ENCODE measurements around the gene SPATA18.

The SPATA18 gene

DNA sequence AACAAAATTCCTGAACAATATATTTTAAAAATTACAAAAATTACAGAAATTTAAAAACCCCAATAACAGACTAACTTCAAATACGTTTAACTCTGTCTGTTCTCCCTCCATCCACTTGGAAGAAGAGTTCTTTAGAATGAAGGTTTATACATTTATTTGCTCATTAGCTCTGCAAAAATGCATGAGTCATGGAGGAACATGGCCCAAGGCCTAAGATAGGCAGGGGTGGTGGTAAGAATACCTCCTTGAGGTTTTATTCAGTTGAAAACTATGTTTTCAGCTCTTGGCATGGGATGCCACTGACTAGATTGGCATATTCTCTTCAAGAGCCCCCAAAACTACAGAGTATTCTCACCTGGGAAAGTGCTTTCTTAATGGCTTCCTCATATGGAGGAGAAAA lies 22.1 kb upstream of the SPATA18 start:
- TF ChIP-seq, protein P1, sequence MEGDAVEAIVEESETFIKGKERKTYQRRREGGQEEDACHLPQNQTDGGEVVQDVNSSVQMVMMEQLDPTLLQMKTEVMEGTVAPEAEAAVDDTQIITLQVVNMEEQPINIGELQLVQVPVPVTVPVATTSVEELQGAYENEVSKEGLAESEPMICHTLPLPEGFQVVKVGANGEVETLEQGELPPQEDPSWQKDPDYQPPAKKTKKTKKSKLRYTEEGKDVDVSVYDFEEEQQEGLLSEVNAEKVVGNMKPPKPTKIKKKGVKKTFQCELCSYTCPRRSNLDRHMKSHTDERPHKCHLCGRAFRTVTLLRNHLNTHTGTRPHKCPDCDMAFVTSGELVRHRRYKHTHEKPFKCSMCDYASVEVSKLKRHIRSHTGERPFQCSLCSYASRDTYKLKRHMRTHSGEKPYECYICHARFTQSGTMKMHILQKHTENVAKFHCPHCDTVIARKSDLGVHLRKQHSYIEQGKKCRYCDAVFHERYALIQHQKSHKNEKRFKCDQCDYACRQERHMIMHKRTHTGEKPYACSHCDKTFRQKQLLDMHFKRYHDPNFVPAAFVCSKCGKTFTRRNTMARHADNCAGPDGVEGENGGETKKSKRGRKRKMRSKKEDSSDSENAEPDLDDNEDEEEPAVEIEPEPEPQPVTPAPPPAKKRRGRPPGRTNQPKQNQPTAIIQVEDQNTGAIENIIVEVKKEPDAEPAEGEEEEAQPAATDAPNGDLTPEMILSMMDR (IDR thresholded peaks at IDR 0.05; ENCODE audit: low read depth, low read length, missing control alignments) = no peak
- in situ Hi-C loops (cut with HindIII; ENCODE audit: low sequenced_read_pairs) = no loop called here
- H3K4me3 ChIP-seq (ENCODE audit: low read depth, low read length) = no peak overlapping the region
- peak; percentile 62 for DNase-seq (ENCODE audit: low read depth)

DNA sequence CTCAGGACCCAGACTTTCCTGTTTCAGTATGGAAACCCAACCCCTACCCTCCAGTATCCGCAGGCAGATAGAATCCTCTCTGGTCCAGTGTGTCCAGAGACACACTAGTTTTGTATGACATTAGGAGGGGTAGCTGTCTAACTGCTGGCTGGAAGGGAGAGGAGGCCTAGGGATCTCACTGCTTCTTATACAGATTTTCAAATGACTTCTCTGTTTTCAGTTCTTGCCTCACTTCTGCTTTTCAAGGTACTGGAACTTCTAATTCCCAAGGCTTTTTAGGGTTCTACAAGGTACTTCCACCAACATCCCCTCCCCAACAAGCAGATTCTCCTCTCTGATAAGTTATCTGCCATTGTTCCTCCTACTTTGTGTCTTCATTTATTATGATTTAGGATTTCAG lies 19.1 kb upstream of the SPATA18 start:
- TF ChIP-seq, protein P1 (IDR thresholded peaks at IDR 0.05; ENCODE audit: low read depth, low read length, missing control alignments) = no peak
- H3K4me3 ChIP-seq (ENCODE audit: low read depth, low read length) = no peak overlapping the region
- DNase-seq (ENCODE audit: low read depth) = no peak
- in situ Hi-C loops (cut with HindIII; ENCODE audit: low sequenced_read_pairs) = no loop called here

- in situ Hi-C loops (cut with HindIII; ENCODE audit: low sequenced_read_pairs) = no loop called here
Observed at GRCh38 chr4:52035190-52035589, 15.9 kb upstream of the SPATA18 start.

GRCh38 chr4:52036886-52037530 lies 14.1 kb upstream of the SPATA18 start:
- TF ChIP-seq, protein P1 (IDR thresholded peaks at IDR 0.05; ENCODE audit: low read depth, low read length, missing control alignments) = no peak
- no peak for DNase-seq (ENCODE audit: low read depth)
- in situ Hi-C loops (cut with HindIII; ENCODE audit: low sequenced_read_pairs) = no loop called here
- H3K4me3 ChIP-seq (ENCODE audit: low read depth, low read length) = peak overlapping the region; percentile 74

More at GRCh38 chr4:52035190-52035589, 15.9 kb upstream of the SPATA18 start:
- no peak overlapping the region for H3K4me3 ChIP-seq (ENCODE audit: low read depth, low read length)
- TF ChIP-seq, protein P1 (IDR thresholded peaks at IDR 0.05; ENCODE audit: low read depth, low read length, missing control alignments) = no peak
- no peak for DNase-seq (ENCODE audit: low read depth)

GRCh38 chr4:52037689-52038102 lies 13.4 kb upstream of the SPATA18 start:
- TF ChIP-seq, protein P1 (IDR thresholded peaks at IDR 0.05; ENCODE audit: low read depth, low read length, missing control alignments) = no peak
- H3K4me3 ChIP-seq (ENCODE audit: low read depth, low read length) = peak overlapping the region; percentile 74
- DNase-seq (ENCODE audit: low read depth) = no peak
- in situ Hi-C loops (cut with HindIII; ENCODE audit: low sequenced_read_pairs) = no loop called here

DNA sequence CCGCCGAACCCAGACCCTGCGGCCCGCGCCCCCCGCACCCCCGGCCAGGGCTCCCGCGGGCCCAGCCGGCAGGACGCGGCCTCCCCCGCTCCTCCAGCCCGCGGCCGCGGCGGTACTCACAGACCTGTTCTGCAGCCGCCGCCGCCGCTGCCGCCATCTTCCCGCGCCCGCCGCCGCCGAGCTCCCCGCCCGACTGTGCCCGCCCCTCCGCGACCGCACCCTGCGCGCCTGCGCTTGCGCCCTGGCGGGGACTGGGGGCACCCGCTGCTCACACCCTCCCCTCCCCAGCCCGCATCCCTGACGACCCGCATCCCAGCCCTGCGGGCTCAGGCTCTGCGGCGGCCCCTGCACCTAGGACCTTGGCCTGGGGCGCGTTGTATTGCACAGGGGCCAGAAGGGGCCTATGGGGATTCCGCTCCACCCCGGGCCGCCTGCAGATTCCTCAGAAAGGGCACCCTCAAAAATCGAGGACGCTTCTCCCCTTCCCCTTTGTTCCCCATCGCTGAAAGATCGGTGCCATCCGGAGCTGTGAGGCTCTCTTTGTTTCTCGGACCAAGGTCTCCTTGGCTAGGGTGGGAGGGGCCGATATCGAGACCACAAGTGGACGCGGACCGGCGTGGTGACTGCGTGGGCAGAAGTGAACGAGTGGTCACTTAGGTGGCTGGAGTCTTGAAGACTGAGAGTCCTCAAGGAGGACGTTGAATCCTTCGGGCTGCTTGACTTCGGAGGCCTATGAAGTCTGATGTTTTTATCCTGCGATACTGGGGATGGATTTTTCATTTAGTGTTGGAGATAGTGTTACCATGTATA lies 12.8 kb upstream of the SPATA18 start, which contains the start of gene SGCB:
TSS of gene SGCB (minus strand) at position 197 of the 810 bp plus-strand sequence. CDS start at position 157, 40 bp downstream.
- in situ Hi-C loops (cut with HindIII; ENCODE audit: low sequenced_read_pairs) = no loop called here
- peak within 1 kb of the TSS; percentile 74 for H3K4me3 ChIP-seq (ENCODE audit: low read depth, low read length)
- DNase-seq (ENCODE audit: low read depth) = no peak
- TF ChIP-seq, protein P1 (IDR thresholded peaks at IDR 0.05; ENCODE audit: low read depth, low read length, missing control alignments) = no peak

Data from astrocyte of the cerebellum (primary cell).